GM19023 (cell line): Measurements from ENCODE around the gene FCGBP.
"Not testable (repeated sequence)": the region's sequence is repeated elsewhere in the genome, so short reads cannot be mapped to it uniquely, and the experiment has no call there.

Experiments
- ATAC-seq: cut with Tn5 transposase; IDR thresholded peaks from one replicate; pipeline ENCODE4 v1.9.1; 2021; ENCODE audit warnings: mild to moderate bottlenecking, moderate library complexity; ENCODE audit not compliant: unreplicated experiment

The FCGBP gene

GRCh38 chr19:39934584-39935363 is at the start of gene FCGBP:
FCGBP (minus strand) TSS chr19:39934634.
- no peak for ATAC-seq

DNA sequence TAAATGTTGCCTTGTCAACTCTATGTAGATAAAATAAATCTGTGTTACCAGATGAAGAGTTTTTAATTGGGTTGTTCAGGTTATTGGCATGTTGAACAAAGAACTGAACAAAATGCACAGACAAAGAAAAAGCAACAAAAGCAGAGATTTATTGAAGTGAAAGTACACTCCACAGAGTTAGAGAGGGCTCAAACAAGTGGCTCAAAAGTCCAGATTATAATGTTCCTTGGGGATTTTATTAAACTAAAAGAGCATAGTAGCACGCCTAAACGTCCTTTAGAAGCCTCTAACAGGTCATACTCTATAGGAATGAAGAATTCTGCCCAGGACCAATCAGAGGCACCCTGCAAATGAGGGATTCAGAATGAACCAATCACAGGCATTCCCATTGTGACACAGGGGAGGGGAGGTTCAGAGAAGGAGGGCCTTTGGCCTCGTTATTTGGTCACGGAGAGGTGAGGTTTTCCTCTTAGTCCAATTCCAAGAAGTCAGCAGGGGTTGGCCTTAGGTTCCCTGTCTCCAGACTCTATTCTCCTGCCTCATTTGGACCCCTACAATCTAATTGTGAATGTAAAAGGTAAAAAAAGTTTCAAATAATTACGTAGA is 49.4 kb upstream of the FCGBP start:
- ATAC-seq, result no peak

DNA sequence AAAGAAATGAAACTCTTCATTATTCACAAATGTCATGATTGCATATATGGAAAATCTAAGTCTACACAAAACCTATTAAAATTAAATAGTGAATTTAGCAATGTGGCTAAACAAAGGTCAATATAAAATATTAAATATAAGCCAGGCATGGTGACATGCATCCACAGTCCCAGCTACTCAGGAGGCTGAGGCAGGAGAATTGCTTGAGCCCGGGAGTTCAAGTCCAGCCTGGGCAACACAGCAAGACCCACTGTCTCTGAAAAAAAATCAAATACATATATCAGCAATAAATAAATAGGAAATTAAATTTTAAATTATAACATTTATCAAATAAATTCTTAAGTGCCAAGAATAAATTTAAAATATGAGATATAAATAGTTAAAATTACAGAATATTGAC is 48.4 kb upstream of the FCGBP start:
- ATAC-seq, result no peak

DNA sequence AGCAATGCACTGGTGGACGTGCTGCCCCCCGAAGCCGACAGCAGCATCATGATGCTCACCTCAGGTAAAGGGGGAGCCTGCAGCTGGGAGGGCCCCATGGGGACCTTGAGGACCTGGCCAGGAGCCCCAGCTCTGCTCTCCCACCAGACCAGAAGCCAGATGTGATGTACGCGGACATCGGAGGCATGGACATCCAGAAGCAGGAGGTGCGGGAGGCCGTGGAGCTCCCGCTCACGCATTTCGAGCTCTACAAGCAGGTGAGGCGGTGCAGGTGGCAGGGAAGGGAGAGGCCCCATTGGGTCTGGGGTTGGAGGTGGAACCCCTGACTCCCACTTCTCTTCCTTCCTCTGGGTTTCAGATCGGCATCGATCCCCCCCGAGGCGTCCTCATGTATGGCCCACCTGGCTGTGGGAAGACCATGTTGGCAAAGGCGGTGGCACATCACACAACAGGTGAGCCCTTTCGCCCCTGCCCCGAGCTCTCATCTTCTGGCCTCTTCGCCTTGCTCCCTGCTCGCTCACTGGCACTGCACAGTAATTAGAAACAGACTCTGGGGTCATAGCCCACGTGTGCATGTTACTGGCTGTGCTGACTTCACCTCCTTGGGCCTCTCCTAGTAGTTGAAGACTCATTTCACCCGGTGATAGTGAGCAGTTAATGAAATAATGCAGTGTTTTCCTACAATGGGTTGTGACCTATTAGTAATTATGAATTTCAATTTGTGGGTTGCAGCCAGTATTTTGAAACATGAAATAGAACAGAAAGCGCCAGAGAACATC is 40.1 kb upstream of the FCGBP start:
- ATAC-seq, result no peak

DNA sequence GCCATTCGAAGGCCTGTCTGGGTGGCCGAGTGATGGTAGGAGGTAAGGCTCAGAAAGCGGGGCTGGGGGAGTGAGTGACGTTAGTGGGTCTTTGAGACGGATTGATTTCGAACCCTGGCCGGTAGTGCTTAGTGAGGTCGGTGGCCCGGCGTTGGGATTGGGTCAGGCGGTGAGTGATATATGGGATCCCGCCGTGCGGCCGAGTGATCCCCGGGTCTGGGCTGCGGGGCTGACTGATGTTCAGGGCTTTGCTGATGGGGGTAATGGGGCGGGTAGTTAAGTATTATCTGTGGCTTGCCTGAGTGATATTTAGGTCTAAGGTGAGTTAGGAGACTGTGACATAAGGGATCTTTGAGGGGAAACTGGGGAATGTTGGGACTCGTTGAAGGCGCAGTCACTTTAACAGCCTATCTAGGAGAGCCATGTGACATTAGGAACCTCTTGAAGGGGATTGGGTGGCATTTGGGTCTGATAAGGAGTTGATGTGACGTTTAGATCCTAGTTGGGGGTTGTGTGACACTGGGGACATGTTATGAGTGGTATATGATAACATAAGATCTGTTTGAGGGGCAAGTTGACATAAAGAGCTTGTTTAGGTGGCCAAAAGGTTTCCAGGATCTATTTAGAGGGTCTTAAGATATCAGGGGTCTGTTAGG is 37.1 kb upstream of the FCGBP start:
- ATAC-seq, result peak; percentile 3

GRCh38 chr19:39970675-39971379 is 36.4 kb upstream of the FCGBP start, which contains the start of gene PSMC4:
PSMC4 (plus strand) TSS chr19:39971165; CDS start chr19:39971203, 38 bp downstream.
- ATAC-seq, result peak; percentile 95

DNA sequence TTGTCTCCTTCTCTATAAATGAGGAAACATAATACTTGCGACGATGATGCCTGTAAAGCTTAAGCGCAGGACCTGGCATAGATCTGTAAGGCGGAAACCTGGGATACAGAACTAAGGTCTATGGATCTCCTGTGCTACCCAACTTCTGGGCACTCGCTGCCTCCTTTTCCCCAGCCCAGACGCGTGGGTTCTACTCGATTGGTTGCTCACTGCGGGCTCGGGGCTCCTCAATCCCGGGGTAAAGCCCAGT is 35.9 kb upstream of the FCGBP start:
- no peak for ATAC-seq

GRCh38 chr19:39969681-39970424 is 35.4 kb upstream of the FCGBP start:
- ATAC-seq, result no peak

GRCh38 chr19:39969266-39969665 is 34.8 kb upstream of the FCGBP start:
- ATAC-seq, result no peak

DNA sequence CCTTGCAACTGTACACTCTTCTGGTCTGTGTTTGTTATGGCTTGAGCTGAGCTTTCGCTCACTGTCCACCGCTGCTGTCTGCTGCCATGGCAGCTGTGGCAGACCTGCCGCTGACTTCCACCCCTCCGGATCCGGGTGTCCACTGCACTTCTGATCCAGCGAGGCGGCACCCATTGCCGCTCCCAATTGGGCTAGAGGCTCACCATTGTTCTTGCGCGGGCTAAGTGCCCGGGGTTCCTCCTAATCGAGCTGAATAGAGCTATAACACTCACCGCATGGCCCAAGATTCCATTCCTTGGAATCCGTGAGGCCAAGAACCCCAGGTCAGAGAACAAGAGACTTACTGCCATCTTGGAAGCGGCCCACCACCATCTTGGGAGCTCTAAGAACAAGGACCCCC is 34.4 kb upstream of the FCGBP start:
- no peak for ATAC-seq

DNA sequence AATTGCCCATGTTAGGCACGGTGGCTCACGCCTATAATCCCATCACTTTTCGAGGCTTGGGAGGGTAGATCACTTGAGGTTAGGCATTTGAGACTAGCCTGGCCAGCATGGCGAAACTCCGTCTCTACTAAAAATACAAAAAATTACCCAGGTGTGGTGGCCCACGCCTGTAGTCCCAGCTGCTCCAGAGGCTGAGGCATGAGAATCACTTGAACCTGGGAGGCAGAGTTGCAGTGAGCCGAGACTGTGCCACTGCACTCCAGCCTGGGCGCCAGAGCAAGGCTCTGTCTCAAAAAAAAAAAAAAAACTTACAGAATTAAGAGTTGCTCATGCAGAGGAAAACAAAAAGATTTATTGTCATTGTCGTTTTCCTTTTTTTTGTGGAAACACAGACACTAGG is 33.1 kb upstream of the FCGBP start:
- no peak for ATAC-seq

DNA sequence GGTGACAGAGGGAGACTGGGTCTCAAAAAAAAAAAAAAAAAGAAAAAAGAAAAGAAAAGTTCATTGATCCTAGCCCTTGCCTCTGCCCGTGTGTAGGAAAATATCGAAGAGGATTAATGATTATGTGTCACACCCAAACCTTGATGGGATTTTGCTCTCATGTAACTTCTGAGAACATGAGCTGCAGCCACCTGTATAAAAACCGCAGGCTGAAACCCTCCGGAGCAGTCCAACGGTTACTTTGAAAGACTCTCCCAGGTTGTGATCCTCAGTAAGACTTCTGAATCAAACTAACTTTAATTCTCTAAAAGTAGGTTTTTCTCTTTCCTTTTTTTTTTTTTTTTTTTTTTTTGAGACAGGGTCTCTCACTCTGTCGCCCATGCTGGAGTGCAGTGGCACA is 32.2 kb upstream of the FCGBP start:
- no peak for ATAC-seq

- no peak for ATAC-seq
Observed at GRCh38 chr19:39963898-39964297, 29.5 kb upstream of the FCGBP start.

GRCh38 chr19:39959407-39959806 is 25.0 kb upstream of the FCGBP start:
- not testable (repeated sequence) for ATAC-seq

- not testable (repeated sequence) for ATAC-seq
Observed at GRCh38 chr19:39958942-39959341, 24.5 kb upstream of the FCGBP start.

GRCh38 chr19:39957886-39958285 is 23.5 kb upstream of the FCGBP start:
- ATAC-seq, result not testable (repeated sequence)

DNA sequence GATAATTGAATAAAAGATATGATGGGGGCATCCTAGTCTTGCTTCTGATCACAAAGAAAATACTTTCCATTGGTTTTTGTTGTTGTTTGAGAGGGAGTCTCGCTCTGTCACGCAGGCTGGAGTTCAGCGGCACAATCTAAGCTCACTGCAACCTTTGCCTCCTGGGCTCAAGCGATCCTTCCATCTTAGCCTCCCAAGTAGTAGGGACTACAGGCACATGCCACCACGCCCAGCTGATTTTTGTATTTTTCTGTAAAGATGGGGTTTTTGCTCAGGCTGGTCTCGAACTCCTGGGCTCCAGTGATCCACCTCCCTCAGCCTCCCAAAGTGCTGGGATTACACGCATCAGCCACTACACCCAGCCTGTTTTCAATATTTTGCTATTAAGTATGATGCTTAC is 19.5 kb upstream of the FCGBP start:
- ATAC-seq, result no peak

DNA sequence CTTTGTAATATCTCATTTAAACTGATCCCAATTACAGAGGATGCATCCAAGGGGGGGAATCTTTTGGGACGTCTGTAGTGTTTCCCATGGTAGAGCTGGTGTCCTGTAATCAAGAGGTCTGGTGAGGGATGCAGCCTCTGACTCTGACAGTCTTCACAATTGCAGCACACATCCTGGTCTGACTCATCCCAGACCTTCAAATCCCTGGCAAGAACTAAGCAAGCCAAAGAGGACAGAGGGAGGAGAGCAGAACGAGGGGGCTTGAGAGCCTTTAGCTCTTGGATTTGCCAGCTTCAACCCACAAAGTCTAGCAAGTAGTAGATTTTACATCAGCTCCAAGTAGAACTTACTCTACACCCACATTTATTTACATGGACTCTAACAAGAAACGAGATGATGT is 17.3 kb upstream of the FCGBP start:
- ATAC-seq, result no peak

DNA sequence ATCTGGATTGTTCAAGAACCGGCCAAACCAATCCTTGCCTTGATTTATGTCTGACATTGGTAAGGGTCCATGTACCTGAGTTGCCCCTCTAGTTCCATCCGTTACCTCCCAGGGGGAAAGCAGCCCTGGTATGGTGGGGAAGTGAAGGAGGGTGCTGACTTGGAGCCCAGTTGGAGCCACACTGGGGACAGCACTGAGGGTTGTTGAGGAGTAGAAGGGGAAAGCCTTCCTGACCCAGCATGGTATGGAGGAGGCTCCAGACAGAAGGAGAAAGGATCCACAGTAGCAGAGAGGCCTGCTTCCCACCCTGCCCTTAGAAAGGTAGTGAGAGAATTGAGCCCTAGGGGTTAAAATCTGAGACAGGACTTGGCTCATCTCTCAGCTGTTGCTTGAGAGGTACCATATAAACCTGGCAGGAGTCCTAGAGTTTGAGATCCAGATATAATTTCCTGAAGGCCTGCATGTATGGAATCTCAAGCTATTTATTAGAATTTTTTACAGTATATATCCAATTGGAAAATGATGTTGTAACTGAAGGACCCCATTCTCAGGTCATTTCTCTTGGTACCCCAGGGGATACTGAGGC is 16.7 kb upstream of the FCGBP start:
- no peak for ATAC-seq
